NCI-H1417 (cell line): Measurements from ENCODE around the gene RBMX.
A peak's percentile ranks its signal among the peaks of the same experiment; 100 is the strongest.

Source experiments
- DNase-seq, 3 experiments: peaks; one replicate each; lab custom pipeline; 2025; lab: John Stamatoyannopoulos, UW

RBMX gene

DNA sequence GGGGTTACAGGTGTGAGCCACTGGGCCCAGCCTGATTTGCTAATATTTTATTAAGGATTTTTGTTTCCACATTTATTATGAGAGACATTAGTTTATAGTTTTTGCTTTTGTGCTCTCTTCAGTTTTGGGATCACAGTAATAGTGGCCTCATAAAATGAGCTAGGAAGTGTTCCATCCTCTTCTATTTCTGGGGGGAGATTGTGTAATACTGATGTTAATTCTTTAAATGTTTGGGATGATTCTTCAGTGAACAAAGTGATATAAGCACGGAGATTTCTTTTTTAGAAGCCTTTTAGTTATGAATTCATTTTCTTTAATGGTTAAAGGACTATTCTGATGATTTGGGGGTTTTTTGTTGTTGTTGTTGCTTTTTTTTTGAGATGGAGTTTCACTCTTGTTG is 41.3 kb downstream of the RBMX start:
- DNase-seq, result no peak

DNA sequence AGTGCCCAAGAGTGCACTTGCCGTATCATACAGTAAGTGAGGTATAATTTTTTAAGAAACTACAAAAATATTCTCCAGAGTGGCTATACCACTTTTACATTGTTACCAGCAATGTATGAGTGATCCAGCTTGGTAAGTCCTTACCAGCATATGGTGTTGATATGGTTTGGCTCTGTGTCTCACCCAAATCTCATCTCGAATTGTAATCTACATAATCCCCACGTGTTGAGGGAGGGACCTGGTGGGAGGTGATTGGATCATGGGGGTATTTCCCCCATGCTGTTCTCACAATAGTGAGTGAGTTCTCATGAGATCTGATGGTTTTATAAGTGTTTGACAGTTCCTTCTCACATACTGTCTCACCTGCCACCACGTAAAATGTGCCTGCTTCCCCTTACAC is 44.8 kb downstream of the RBMX start:
- DNase-seq, result no peak

DNA sequence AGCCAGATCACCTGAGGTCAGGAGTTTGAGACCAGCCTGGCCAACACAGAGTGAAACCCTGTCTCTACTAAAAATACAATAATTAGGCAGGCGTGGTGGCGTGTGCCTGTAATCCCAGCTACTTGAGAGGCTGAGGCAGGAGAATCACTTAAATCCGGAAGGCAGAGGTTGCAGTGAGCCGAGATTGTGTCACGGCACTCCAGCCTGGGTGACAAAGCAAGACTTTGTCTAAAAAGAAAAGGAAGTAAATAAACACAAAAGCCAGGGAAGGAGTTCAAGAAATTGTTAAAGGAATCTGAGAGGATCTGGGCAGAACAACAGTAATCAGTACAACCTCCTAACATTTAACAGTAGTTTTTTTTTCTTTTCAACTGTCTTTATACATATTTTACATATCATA is 51.1 kb downstream of the RBMX start:
- DNase-seq, result no peak

GRCh38 chrX:136828830-136829229 is 51.7 kb downstream of the RBMX start:
- no peak for DNase-seq

- DNase-seq, result peak in 2 of 3 experiments; percentile 43 to 57
Observed at GRCh38 chrX:136827026-136827425, 53.5 kb downstream of the RBMX start.

GRCh38 chrX:136825771-136826170 is 54.8 kb downstream of the RBMX start:
- DNase-seq, result no peak
